Endodermal cell (in vitro differentiated cells): Measurements from ENCODE around the gene TAX1BP1. TPM values are rescaled to one million over a fixed set of nuclear protein-coding genes. Genes with fewer than 3 reads are reported as not detected.

Experiments
- DNase-seq: peaks from one replicate; pipeline ENCODE4 v3.0.0-alpha.2; 2017
- H3K27ac ChIP-seq: 2 replicates; pipeline ENCODE4 v1.5.1; 2013; ENCODE audit warnings: mild to moderate bottlenecking, low read depth, low read length, moderate library complexity
- H3K27me3 ChIP-seq: 2 replicates; pipeline ENCODE4 v1.6.1; 2013; ENCODE audit warnings: mild to moderate bottlenecking, low read length, moderate library complexity; ENCODE audit not compliant: insufficient read depth, control insufficient read depth, poor library complexity, severe bottlenecking
- H3K36me3 ChIP-seq: 2 replicates; pipeline ENCODE4 v1.7.0; 2013; ENCODE audit warnings: mild to moderate bottlenecking, low read length, moderate library complexity; ENCODE audit not compliant: control insufficient read depth, insufficient read depth
- H3K4me1 ChIP-seq: one replicate; pipeline ENCODE4 v1.7.0; 2013; ENCODE audit warnings: low read length; ENCODE audit not compliant: control insufficient read depth, insufficient read depth
- H3K4me3 ChIP-seq: 2 replicates; pipeline ENCODE4 v1.5.1; 2013; ENCODE audit warnings: mild to moderate bottlenecking, low read length, moderate library complexity
- H3K9ac ChIP-seq: 2 replicates; pipeline ENCODE4 v1.6.1; 2013; ENCODE audit warnings: mild to moderate bottlenecking, low read length, moderate library complexity; ENCODE audit not compliant: poor library complexity, severe bottlenecking; ENCODE audit errors: extremely low read depth
- H3K9me3 ChIP-seq: 2 replicates; pipeline ENCODE4 v1.6.1; 2013; ENCODE audit warnings: mild to moderate bottlenecking, low read length, moderate library complexity; ENCODE audit not compliant: control insufficient read depth
- H3K27ac Mint-ChIP-seq: 2 replicates; pipeline ENCODE4 v1.8.0; 2020; ENCODE audit warnings: mixed read lengths
- H3K27me3 Mint-ChIP-seq: 2 replicates; pipeline ENCODE4 v1.8.0; 2021; ENCODE audit warnings: mild to moderate bottlenecking, mixed read lengths; ENCODE audit not compliant: insufficient read depth
- H3K36me3 Mint-ChIP-seq: 2 replicates; pipeline ENCODE4 v1.8.0; 2020; ENCODE audit warnings: low read depth, mixed read lengths
- H3K4me1 Mint-ChIP-seq: 2 replicates; pipeline ENCODE4 v1.8.0; 2020; ENCODE audit warnings: mixed read lengths
- H3K4me3 Mint-ChIP-seq: 2 replicates; pipeline ENCODE4 v1.8.0; 2020; ENCODE audit warnings: mild to moderate bottlenecking, moderate library complexity, mixed read lengths
- H3K9me3 Mint-ChIP-seq: 2 replicates; pipeline ENCODE4 v1.8.0; 2020; ENCODE audit warnings: mild to moderate bottlenecking, mixed read lengths
- WGBS, 2 experiments: methylation state at CpG; one replicate each; pipeline versions ENCODE4 v1.1.5 to v1.1.7; 2013; ENCODE audit warnings: missing lambda C conversion rate in 2 of 2, mixed read lengths in 1 of 2; ENCODE audit not compliant: insufficient coverage in 1 of 2, insufficient read length in 1 of 2; 5-methylcytosine and 5-hydroxymethylcytosine counted together
- total RNA-seq, 2 donors: library from RNA; stranded (reverse); fragmentation: NEBNext Ultra II Directional in 1 of 2; extraction: Animal tissue kit (Norgen Biotek cat#: 25700) in 1 of 2; gene quantifications; 2 replicates in 1 of 2; 3 replicates in 1 of 2; pipeline ENCODE4 v1.2.1, GENCODE V29; 2021
- TF ChIP-seq, protein P1 (sequence below): fragments of 200-600 bp; sonication (generic); conservative IDR thresholded peaks from 2 replicates; pipeline ENCODE4 v1.5.0; 2021; ENCODE audit warnings: antibody characterized with exemption, mild to moderate bottlenecking

Gene TAX1BP1
- total RNA-seq, 2 donors from 2014 or later = 100 to 114 TPM

DNA sequence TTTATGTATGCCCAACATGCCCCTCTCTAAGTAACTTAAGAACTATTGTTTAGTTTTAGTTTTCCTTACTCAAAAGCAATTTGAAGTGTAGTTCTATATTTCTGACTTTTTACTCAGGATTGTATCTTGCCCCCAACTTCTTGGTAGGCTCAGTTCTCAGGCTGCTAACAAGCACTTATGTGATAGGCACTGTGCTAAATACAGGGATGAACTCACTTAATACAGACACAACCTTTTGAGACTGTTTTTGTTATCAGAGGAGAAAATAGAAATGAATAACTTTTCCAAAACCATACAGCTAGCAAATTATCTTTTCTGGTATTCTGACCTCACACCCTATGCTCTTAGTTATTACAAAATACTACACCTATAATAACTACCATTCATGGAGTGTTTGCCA is 16.3 kb downstream of the TAX1BP1 start:
- no peaks in the 10 kb centered on the region for H3K4me1 ChIP-seq
- H3K36me3 Mint-ChIP-seq = peaks cover 41% of the 10 kb centered on the region
- peaks cover 75% of the 10 kb centered on the region for H3K36me3 ChIP-seq
- TF ChIP-seq, protein P1, sequence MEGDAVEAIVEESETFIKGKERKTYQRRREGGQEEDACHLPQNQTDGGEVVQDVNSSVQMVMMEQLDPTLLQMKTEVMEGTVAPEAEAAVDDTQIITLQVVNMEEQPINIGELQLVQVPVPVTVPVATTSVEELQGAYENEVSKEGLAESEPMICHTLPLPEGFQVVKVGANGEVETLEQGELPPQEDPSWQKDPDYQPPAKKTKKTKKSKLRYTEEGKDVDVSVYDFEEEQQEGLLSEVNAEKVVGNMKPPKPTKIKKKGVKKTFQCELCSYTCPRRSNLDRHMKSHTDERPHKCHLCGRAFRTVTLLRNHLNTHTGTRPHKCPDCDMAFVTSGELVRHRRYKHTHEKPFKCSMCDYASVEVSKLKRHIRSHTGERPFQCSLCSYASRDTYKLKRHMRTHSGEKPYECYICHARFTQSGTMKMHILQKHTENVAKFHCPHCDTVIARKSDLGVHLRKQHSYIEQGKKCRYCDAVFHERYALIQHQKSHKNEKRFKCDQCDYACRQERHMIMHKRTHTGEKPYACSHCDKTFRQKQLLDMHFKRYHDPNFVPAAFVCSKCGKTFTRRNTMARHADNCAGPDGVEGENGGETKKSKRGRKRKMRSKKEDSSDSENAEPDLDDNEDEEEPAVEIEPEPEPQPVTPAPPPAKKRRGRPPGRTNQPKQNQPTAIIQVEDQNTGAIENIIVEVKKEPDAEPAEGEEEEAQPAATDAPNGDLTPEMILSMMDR = no peak
- H3K27me3 ChIP-seq = no peaks in the 10 kb centered on the region
- peaks cover 9% of the 10 kb centered on the region for H3K9me3 ChIP-seq
- H3K27ac ChIP-seq = no peak overlapping the region
- H3K4me1 Mint-ChIP-seq = no peaks in the 10 kb centered on the region
- peaks cover 8% of the 10 kb centered on the region for H3K9me3 Mint-ChIP-seq
- H3K4me3 ChIP-seq = no peak overlapping the region
- H3K27ac Mint-ChIP-seq = no peak overlapping the region
- H3K9ac ChIP-seq = no peak overlapping the region
- no peaks in the 10 kb centered on the region for H3K27me3 Mint-ChIP-seq
- no peak overlapping the region for H3K4me3 Mint-ChIP-seq
- DNase-seq = no peak

DNA sequence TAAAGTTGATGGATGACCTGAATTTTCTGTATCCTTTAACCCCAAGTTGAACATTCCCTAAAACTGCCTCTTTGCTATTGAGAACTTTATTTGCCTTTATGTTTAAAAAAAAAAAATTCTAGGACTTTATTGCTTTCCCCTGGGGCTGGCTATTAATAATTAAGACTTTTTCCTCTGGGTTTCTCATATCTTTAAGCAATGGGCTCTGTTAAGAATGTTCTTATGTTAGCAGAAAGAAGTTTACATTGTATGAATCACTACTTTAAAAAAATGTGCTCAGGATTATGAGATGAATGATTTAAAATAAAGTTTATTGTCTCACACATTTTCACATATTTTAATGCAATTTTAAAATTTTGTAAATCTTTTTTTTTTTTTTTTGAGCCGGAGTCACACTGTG is 19.5 kb downstream of the TAX1BP1 start:
- WGBS, 2 experiments = 95% methylated on average over 1 of the region's 1 CpG; no CpG with 5 or more reads in 1 of the 2 experiments
- Mint-ChIP-seq H3K4me1 (peaks cover 7% of the 10 kb centered on the region), H3K27ac (no peak overlapping the region), H3K4me3 (no peak overlapping the region), H3K36me3 (peaks cover 53% of the 10 kb centered on the region), H3K27me3 (no peaks in the 10 kb centered on the region), H3K9me3 (peaks cover 15% of the 10 kb centered on the region)
- no peaks in the 10 kb centered on the region for H3K4me1 ChIP-seq
- H3K36me3 ChIP-seq = peaks cover 77% of the 10 kb centered on the region
- TF ChIP-seq, protein P1 = no peak
- no peak overlapping the region for H3K27ac ChIP-seq
- no peaks in the 10 kb centered on the region for H3K27me3 ChIP-seq
- H3K4me3 ChIP-seq = no peak overlapping the region
- no peak for DNase-seq
- peaks cover 27% of the 10 kb centered on the region for H3K9me3 ChIP-seq
- no peak overlapping the region for H3K9ac ChIP-seq

DNA sequence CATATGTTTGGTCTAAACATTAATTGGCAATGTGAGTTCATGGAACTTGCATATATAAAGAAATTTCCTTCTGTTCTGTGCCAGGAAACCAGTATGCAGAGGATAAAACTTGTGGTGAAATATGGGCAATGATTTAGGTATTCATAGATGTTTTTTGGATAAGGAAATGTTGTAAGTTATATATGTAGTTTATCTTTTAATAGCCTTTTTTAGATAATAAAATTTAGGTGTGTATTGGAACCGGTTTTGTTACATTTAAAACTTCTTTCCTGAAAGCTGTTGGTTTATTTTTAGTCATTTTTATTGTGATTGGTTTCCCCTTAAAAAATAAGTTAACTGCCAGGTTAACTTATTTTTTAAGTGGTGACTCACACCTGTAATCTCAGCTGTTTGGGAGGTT is 22.1 kb downstream of the TAX1BP1 start:
- H3K27ac Mint-ChIP-seq = no peak overlapping the region
- 86% methylated on average over 1 of the region's 1 CpG; no CpG with 5 or more reads in 1 of the 2 experiments for WGBS, 2 experiments

More for the DNA sequence above, 22.1 kb downstream of the TAX1BP1 start:
- no peak for DNase-seq
- Histone ChIP-seq H3K27me3 (no peaks in the 10 kb centered on the region), H3K4me3 (no peak overlapping the region), H3K9ac (no peak overlapping the region), H3K36me3 (peaks cover 54% of the 10 kb centered on the region), H3K4me1 (no peaks in the 10 kb centered on the region), H3K9me3 (peaks cover 27% of the 10 kb centered on the region), H3K27ac (no peak overlapping the region)
- Mint-ChIP-seq H3K36me3 (peaks cover 59% of the 10 kb centered on the region), H3K4me1 (peaks cover 10% of the 10 kb centered on the region), H3K27me3 (no peaks in the 10 kb centered on the region), H3K9me3 (peaks cover 15% of the 10 kb centered on the region), H3K4me3 (no peak overlapping the region)
- TF ChIP-seq, protein P1 = no peak
